ENCODE results near the gene ITGBL1.

Gene ITGBL1

DNA sequence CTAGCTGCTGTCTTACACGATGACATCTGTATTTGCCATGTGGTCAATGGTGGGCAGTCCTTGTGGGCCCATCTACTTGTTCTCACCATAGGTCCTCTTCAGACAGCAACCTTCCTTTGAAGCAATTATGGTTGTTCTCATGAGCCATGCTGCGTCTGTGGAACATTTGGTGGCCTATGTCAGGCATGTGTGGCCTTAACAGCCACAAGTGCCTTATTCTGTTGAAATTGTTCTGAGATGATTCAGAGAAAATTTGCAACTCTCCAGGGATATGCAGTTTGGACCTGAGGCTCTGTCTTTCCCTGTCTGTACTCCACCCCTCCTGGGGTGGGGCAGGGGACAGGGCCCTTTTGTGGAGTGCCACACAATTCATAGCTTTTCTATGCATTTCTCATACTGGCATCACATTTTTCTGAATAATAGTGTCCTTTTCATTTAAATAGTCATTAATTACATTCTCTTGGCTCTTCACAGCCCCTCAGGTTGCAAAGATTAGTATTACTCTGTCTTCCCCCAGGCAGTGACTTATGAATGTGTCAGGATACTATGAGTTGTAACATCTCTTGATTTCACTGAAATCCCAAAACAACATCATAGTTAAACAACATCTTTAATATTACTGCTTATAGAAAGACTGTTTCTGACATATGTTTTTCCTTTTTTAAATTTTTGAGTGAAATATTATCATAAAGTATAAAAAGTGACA, 102.1 kb downstream of the ITGBL1 start:
- Histone ChIP-seq H3K4me3 (no peak overlapping the region), H3K27ac (peak overlapping the region in 1 of 2 donors; percentile 41)
- TF ChIP-seq, protein P1, sequence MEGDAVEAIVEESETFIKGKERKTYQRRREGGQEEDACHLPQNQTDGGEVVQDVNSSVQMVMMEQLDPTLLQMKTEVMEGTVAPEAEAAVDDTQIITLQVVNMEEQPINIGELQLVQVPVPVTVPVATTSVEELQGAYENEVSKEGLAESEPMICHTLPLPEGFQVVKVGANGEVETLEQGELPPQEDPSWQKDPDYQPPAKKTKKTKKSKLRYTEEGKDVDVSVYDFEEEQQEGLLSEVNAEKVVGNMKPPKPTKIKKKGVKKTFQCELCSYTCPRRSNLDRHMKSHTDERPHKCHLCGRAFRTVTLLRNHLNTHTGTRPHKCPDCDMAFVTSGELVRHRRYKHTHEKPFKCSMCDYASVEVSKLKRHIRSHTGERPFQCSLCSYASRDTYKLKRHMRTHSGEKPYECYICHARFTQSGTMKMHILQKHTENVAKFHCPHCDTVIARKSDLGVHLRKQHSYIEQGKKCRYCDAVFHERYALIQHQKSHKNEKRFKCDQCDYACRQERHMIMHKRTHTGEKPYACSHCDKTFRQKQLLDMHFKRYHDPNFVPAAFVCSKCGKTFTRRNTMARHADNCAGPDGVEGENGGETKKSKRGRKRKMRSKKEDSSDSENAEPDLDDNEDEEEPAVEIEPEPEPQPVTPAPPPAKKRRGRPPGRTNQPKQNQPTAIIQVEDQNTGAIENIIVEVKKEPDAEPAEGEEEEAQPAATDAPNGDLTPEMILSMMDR (IDR thresholded peaks at IDR 0.05): no peak
- no peak for DNase-seq (ENCODE audit: low spot score)

DNA sequence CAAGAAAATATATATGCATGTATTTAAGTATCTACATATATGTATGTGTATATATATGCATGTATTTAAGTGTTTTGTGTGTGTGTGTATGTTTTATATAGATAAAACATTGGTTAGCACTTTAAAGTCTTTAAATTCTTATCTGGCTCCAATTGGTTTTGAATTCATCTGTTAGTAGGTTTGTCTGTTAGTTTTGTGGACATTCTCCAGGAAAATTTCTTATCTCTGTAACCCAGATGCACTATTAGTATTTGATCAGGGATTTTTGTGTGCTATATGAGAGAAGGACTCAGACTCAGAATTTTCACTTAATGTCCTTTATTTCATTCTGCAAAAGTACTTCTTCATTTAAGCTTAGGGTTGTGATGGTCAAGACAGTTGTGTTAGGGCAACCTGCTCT, 103.1 kb downstream of the ITGBL1 start:
- no peak overlapping the region for H3K27ac ChIP-seq

DNA sequence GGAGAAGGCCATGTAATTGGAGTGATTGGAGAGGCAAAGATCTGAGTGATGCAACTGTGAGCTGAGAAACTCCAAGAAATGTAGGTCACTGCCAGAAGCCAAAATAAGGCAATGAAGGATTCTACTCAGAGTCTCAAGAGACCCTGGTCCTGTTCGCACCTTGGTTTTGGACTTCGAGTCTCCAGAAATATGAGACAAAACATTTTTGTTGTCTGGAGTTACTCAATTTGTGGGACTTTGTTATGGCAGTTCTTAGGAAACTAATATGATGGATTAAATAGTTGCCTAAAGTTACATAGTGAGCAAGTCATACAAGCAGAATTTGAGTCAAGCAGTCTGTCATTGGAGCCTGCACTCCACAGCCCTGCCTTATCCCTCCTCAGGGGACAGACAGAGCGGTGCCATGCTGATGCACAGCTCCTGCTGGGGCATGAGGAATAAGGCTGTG, 104.2 kb downstream of the ITGBL1 start:
- TF ChIP-seq, protein P1 (IDR thresholded peaks at IDR 0.05): no peak
- no peak for DNase-seq (ENCODE audit: low spot score)
- no peak overlapping the region for H3K4me3 ChIP-seq
- peak overlapping the region in 1 of 2 donors; percentile 11 for H3K27ac ChIP-seq

More for the DNA sequence above, 103.1 kb downstream of the ITGBL1 start:
- TF ChIP-seq, protein P1 (IDR thresholded peaks at IDR 0.05): no peak
- DNase-seq (ENCODE audit: low spot score): no peak
- no peak overlapping the region for H3K4me3 ChIP-seq

DNA sequence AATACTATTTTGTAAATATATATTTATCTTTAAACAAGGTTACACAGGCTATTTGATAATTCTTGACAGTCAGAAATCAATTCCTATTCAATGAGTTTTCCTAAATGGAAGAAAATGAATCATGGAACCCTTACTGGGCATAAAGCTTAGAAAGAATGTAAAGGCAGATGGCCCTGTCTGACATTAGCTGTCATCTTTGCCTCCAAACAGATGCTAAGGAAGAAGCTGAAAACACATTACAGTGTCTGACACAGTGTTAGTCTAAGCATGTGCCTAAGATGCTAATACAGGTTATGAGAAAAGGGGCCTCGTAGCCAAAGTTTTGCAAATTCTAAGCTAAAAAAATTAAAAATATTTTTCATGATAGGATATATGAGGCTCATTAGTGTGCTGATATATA, 112.8 kb downstream of the ITGBL1 start:
- Histone ChIP-seq H3K27ac (no peak overlapping the region), H3K4me3 (no peak overlapping the region)
- DNase-seq (ENCODE audit: low spot score): no peak
- TF ChIP-seq, protein P1 (IDR thresholded peaks at IDR 0.05): no peak

DNA sequence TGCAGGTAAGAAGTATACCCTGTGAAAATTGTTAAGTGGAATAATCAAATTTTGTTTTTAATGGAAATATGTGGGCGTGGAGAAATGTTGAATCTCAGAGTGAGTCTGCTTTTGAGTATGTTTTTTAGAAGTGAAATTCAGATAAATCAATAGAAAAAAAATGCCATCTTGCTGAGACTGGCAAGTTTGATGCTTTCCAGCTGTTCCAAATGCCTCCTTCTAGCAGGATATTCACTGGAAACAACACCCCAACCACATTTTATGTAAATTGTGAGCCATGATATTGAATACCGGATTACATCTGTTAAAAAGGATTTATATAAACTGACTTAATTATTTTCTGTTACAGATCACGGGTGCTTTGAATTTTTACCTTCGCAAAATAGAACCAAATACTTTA, 115.4 kb downstream of the ITGBL1 start:
- Histone ChIP-seq H3K4me3 (no peak overlapping the region), H3K27ac (no peak overlapping the region)
- no peak for DNase-seq (ENCODE audit: low spot score)
- TF ChIP-seq, protein P1 (IDR thresholded peaks at IDR 0.05): no peak

DNA sequence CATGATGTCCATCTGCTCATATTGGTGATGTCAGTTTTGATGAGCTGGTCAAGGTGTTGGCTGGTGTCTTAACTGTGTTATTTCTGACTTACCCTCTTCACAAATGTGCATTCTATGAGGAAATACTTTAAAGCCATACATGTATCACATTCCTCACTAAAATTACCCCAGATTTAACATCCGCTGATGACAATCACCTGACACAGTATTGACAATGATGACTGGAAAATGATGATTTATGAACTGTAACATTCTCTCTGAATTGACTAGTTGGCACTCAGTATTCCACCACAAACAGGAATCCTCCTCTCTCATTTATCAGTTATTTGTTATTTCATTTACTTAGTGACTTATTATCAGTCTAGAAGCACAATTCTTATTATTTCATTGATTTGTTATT, 117.3 kb downstream of the ITGBL1 start:
- no peak for DNase-seq (ENCODE audit: low spot score)
- TF ChIP-seq, protein P1 (IDR thresholded peaks at IDR 0.05): no peak
- H3K27ac ChIP-seq: no peak overlapping the region
- H3K4me3 ChIP-seq: no peak overlapping the region

DNA sequence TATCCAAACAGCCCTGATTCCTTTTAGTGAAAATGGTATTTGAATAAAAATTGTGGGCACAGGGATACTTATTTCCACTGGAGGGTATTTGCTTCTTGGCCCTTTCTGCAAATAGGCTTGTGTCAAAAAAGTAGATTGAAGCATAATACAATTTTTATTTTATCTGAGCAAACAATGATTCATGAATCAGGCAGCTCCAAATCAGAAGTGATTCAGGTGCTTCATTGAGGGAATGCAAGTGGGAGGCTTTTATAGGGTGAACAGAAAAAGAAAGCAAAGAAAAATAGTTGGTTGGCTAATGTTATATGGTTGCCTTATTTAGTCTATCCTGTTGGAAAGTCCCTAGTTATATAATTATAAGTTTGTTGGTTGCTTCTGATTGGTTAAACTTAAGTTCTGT, 117.9 kb downstream of the ITGBL1 start:
- H3K27ac ChIP-seq: no peak overlapping the region
- DNase-seq (ENCODE audit: low spot score): no peak
- no peak overlapping the region for H3K4me3 ChIP-seq
- TF ChIP-seq, protein P1 (IDR thresholded peaks at IDR 0.05): no peak
